HL-60 (cell line): ENCODE results near the gene POU2F2.

Source experiments
- GABPA ChIP-seq: IDR thresholded peaks from 2 replicates; pipeline ENCODE4 v1.6.1; 2012; ENCODE audit warnings: low read depth
- POLR2AphosphoS5 ChIP-seq: IDR thresholded peaks from 2 replicates; pipeline ENCODE4 v1.6.1; 2012; ENCODE audit warnings: low read depth
- TF ChIP-seq, protein P1 (sequence below): IDR thresholded peaks from one replicate; pipeline ENCODE4 v1.5.1; 2011; ENCODE audit warnings: low read length, control low read depth, inconsistent platforms; ENCODE audit not compliant: insufficient read depth
- TF ChIP-seq, protein P2 (sequence below): IDR thresholded peaks from 2 replicates; pipeline ENCODE4 v1.6.1; 2012; ENCODE audit warnings: low read depth; ENCODE audit not compliant: insufficient replicate concordance

- TF ChIP-seq, protein P1, sequence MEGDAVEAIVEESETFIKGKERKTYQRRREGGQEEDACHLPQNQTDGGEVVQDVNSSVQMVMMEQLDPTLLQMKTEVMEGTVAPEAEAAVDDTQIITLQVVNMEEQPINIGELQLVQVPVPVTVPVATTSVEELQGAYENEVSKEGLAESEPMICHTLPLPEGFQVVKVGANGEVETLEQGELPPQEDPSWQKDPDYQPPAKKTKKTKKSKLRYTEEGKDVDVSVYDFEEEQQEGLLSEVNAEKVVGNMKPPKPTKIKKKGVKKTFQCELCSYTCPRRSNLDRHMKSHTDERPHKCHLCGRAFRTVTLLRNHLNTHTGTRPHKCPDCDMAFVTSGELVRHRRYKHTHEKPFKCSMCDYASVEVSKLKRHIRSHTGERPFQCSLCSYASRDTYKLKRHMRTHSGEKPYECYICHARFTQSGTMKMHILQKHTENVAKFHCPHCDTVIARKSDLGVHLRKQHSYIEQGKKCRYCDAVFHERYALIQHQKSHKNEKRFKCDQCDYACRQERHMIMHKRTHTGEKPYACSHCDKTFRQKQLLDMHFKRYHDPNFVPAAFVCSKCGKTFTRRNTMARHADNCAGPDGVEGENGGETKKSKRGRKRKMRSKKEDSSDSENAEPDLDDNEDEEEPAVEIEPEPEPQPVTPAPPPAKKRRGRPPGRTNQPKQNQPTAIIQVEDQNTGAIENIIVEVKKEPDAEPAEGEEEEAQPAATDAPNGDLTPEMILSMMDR: no peak
- TF ChIP-seq GABPA: no peak
- TF ChIP-seq POLR2AphosphoS5: no peak
- TF ChIP-seq, protein P2, sequence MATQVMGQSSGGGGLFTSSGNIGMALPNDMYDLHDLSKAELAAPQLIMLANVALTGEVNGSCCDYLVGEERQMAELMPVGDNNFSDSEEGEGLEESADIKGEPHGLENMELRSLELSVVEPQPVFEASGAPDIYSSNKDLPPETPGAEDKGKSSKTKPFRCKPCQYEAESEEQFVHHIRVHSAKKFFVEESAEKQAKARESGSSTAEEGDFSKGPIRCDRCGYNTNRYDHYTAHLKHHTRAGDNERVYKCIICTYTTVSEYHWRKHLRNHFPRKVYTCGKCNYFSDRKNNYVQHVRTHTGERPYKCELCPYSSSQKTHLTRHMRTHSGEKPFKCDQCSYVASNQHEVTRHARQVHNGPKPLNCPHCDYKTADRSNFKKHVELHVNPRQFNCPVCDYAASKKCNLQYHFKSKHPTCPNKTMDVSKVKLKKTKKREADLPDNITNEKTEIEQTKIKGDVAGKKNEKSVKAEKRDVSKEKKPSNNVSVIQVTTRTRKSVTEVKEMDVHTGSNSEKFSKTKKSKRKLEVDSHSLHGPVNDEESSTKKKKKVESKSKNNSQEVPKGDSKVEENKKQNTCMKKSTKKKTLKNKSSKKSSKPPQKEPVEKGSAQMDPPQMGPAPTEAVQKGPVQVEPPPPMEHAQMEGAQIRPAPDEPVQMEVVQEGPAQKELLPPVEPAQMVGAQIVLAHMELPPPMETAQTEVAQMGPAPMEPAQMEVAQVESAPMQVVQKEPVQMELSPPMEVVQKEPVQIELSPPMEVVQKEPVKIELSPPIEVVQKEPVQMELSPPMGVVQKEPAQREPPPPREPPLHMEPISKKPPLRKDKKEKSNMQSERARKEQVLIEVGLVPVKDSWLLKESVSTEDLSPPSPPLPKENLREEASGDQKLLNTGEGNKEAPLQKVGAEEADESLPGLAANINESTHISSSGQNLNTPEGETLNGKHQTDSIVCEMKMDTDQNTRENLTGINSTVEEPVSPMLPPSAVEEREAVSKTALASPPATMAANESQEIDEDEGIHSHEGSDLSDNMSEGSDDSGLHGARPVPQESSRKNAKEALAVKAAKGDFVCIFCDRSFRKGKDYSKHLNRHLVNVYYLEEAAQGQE: no peak
Observed at GRCh38 chr19:42037649-42038048, 94.6 kb downstream of the POU2F2 start.
